GM23338 (cell line): Measurements from ENCODE around the gene LNX2.

Experiments used
- CREB1 ChIP-seq: fragments of 250-450 bp; sonication (Bioruptor Pico); IDR thresholded peaks from 2 replicates; pipeline ENCODE4 v1.5.0; 2020; ENCODE audit warnings: low read depth, mild to moderate bottlenecking, moderate library complexity
- CTCF ChIP-seq, 2 experiments: fragments of 200-600 bp in 1 of 2; sonication (generic) in 1 of 2; conservative IDR thresholded peaks; 2 replicates each; pipeline versions ENCODE4 v1.5.1 to v1.6.1; 2016 to 2017; ENCODE audit warnings: antibody characterized with exemption in 2 of 2, low read depth in 2 of 2, mild to moderate bottlenecking in 2 of 2, moderate library complexity in 1 of 2
- ETS1 ChIP-seq: IDR thresholded peaks from 2 replicates; pipeline ENCODE4 v1.6.1; 2016; ENCODE audit warnings: antibody characterized with exemption
- EZH2 ChIP-seq: fragments of 200-600 bp; sonication (generic); IDR thresholded peaks from one replicate; pipeline ENCODE4 v1.8.0; 2017; ENCODE audit warnings: antibody characterized with exemption, mild to moderate bottlenecking, low read depth; ENCODE audit not compliant: unreplicated experiment
- EZH2phosphoT487 ChIP-seq: fragments of 200-600 bp; sonication (generic); IDR thresholded peaks from one replicate; pipeline ENCODE4 v1.8.1; 2018; ENCODE audit warnings: antibody characterized with exemption; ENCODE audit not compliant: unreplicated experiment
- JUNB ChIP-seq: IDR thresholded peaks from one replicate; pipeline ENCODE4 v1.6.1; 2016; ENCODE audit warnings: antibody characterized with exemption; ENCODE audit not compliant: unreplicated experiment
- NANOG ChIP-seq: IDR thresholded peaks from 2 replicates; pipeline ENCODE4 v1.6.1; 2016; ENCODE audit warnings: antibody characterized with exemption, borderline replicate concordance
- POLR2AphosphoS5 ChIP-seq: IDR thresholded peaks from 2 replicates; pipeline ENCODE4 v1.6.1; 2016; ENCODE audit warnings: antibody characterized with exemption, low read depth
- REST ChIP-seq: IDR thresholded peaks from one replicate; pipeline ENCODE4 v1.6.1; 2018; ENCODE audit warnings: antibody characterized with exemption; ENCODE audit not compliant: unreplicated experiment
- ZNF114 ChIP-seq: fragments of 250-450 bp; sonication (Bioruptor Pico); IDR thresholded peaks from 2 replicates; pipeline ENCODE4 v1.5.0; 2020; ENCODE audit warnings: mild to moderate bottlenecking, moderate library complexity
- ZNF331 ChIP-seq: fragments of 250-450 bp; sonication (Bioruptor Pico); IDR thresholded peaks from 2 replicates; pipeline ENCODE4 v1.5.0; 2020; ENCODE audit warnings: low read depth, mild to moderate bottlenecking, moderate library complexity

- TF ChIP-seq EZH2 (no peak), CTCF (conservative IDR thresholded peaks at IDR 0.05; ENCODE audit: low read depth in 2 of 2) (no peak), CREB1 (CRISPR knock-in tag) (no peak), POLR2AphosphoS5 (no peak), ZNF114 (CRISPR knock-in tag) (no peak), REST (no peak), EZH2phosphoT487 (no peak), ZNF331 (CRISPR knock-in tag) (no peak), ETS1 (no peak), JUNB (no peak), NANOG (no peak)
Observed at GRCh38 chr13:27549406-27549981, 70.8 kb downstream of the LNX2 start.
